Myometrial cell (primary cell): ENCODE measurements around the gene GTF2F2. TPM values are rescaled to one million over a fixed set of nuclear protein-coding genes. Genes with fewer than 3 reads are reported as not detected.

Experiments used
- total RNA-seq: library from RNA; depleted of rRNA; stranded (reverse); fragments of >200 nt; gene quantifications from 2 replicates; pipeline ENCODE4 v1.2.3, GENCODE V29; 2015

GTF2F2 gene
- 23.1 and 32.3 TPM in 2 replicates for total RNA-seq

GRCh38 chr13:45119991-45120864 is at the start of gene GTF2F2:
Gene GTF2F2, plus strand, starts transcription at chr13:45120510. Its CDS starts 146 bp downstream, at chr13:45120656.

GRCh38 chr13:45200701-45201232 is 80.5 kb downstream of the GTF2F2 start, which contains the start of gene KCTD4:
Gene KCTD4, minus strand, starts transcription at chr13:45201045. Its CDS starts 6,478 bp downstream, at chr13:45194567.

Other genes starting within 250 kb of the GTF2F2 start
- gene NUFIP1, start 131.0 kb upstream of the GTF2F2 start, total RNA-seq: 2.6 and 2.7 TPM in 2 replicates
- 9.5 and 23.0 TPM in 2 replicates for gene GPALPP1, start 131.0 kb upstream of the GTF2F2 start, total RNA-seq
- gene KCTD4, start 80.5 kb downstream of the GTF2F2 start, total RNA-seq: not detected in 2 replicates
- gene TPT1, start 220.7 kb downstream of the GTF2F2 start, total RNA-seq: 1,422 and 1,751 TPM in 2 replicates